Measurements from ENCODE around the gene VRK1.

VRK1 gene

DNA sequence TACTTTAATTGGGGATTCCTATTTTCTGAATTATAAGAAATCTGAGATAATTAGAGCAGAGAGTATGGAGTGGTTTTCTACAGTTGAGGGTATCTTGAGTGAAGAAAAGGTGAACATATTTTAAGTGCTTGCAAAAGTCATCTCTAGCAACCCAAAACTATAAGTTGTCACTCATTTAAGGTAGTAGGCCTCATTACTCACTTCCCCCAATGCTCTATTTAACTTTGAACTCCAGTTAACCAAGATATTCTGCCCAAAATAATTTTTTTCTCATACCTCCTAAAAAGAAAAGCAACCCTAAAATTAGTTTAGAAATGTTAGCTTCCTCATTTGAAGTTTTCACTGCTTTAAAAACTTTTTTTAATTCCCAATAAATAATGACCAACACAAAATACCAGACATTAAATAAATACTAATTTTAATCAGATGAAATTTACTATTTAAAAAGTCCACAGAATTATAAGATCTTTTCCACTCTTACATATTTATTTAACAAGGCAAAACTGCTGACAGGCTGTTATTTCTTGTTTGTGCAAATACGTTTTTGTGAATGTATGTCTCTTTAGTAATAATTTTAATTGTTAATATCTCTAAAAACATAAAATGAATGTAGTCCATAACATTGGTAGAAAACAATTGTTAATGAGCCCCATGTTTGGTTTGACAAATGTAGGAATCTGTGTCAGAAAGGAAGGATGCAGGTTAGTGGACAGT lies 47.8 kb downstream of the VRK1 start:
- H3K4me3 ChIP-seq (ENCODE audit: low read depth, low read length), result no peak overlapping the region
- no peak for TF ChIP-seq MYC (IDR thresholded peaks at IDR 0.05; ENCODE audit: low read depth, low read length)
- TF ChIP-seq POLR2A (IDR thresholded peaks at IDR 0.05; ENCODE audit: extremely low read depth, insufficient read length), result no peak
- TF ChIP-seq, protein P1, sequence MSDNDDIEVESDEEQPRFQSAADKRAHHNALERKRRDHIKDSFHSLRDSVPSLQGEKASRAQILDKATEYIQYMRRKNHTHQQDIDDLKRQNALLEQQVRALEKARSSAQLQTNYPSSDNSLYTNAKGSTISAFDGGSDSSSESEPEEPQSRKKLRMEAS (IDR thresholded peaks at IDR 0.05; ENCODE audit: low read depth, low read length), result no peak
- TF ChIP-seq, protein P2, sequence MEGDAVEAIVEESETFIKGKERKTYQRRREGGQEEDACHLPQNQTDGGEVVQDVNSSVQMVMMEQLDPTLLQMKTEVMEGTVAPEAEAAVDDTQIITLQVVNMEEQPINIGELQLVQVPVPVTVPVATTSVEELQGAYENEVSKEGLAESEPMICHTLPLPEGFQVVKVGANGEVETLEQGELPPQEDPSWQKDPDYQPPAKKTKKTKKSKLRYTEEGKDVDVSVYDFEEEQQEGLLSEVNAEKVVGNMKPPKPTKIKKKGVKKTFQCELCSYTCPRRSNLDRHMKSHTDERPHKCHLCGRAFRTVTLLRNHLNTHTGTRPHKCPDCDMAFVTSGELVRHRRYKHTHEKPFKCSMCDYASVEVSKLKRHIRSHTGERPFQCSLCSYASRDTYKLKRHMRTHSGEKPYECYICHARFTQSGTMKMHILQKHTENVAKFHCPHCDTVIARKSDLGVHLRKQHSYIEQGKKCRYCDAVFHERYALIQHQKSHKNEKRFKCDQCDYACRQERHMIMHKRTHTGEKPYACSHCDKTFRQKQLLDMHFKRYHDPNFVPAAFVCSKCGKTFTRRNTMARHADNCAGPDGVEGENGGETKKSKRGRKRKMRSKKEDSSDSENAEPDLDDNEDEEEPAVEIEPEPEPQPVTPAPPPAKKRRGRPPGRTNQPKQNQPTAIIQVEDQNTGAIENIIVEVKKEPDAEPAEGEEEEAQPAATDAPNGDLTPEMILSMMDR (IDR thresholded peaks at IDR 0.05; ENCODE audit: low read depth, low read length), result no peak

DNA sequence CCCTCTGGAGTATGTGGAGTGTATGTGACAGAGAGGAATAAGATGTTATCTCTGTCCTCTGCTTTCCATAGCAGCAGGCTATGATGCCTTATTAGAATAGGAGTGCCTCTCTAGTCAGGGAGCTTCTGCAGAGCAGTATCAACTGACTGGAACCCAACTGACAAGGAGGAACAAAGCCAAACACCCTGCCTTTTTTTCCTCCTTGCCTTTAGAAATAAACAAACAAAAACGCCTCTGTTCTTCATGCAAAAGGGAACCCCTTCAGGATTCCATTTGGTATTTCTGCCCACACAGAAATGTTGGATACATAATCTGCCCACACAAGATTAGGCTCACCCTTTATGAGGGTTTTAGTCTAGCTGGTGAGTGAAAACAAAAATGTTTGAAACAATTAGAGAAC lies 50.3 kb downstream of the VRK1 start:
- DNase-seq (ENCODE audit: low read depth), result no peak

More for the DNA sequence above, 47.8 kb downstream of the VRK1 start:
- DNase-seq (ENCODE audit: low read depth), result no peak

DNA sequence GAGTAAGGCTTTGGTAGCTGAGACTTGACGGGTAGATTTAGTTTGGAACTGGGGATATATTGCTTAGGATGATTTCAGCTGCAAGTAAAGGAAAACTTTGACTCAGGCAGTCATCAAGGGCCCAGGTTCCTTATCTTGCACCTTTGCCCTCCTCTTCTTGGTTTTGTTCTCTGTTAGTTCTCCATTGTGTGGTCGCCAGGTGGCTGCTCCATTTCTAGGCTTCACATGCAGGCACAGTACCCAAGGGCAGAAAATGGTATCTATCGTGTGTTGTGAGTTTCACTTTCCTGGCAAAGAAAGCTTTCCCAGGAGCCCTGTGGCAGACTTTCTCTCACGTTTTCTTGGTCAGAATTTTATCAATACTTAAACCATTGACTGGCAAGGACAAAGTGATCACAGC lies 50.8 kb downstream of the VRK1 start:
- no peak for DNase-seq (ENCODE audit: low read depth)
- TF ChIP-seq, protein P2 (IDR thresholded peaks at IDR 0.05; ENCODE audit: low read depth, low read length), result no peak
- TF ChIP-seq MYC (IDR thresholded peaks at IDR 0.05; ENCODE audit: low read depth, low read length) (no peak), POLR2A (IDR thresholded peaks at IDR 0.05; ENCODE audit: extremely low read depth, insufficient read length) (no peak)
- TF ChIP-seq, protein P1 (IDR thresholded peaks at IDR 0.05; ENCODE audit: low read depth, low read length), result no peak
- H3K4me3 ChIP-seq (ENCODE audit: low read depth, low read length), result no peak overlapping the region

More for the DNA sequence above, 50.3 kb downstream of the VRK1 start:
- no peak overlapping the region for H3K4me3 ChIP-seq (ENCODE audit: low read depth, low read length)
- TF ChIP-seq, protein P2 (IDR thresholded peaks at IDR 0.05; ENCODE audit: low read depth, low read length), result no peak
- no peak for TF ChIP-seq POLR2A (IDR thresholded peaks at IDR 0.05; ENCODE audit: extremely low read depth, insufficient read length)
- TF ChIP-seq, protein P1 (IDR thresholded peaks at IDR 0.05; ENCODE audit: low read depth, low read length), result no peak
- TF ChIP-seq MYC (IDR thresholded peaks at IDR 0.05; ENCODE audit: low read depth, low read length), result no peak

- H3K4me3 ChIP-seq (ENCODE audit: low read depth, low read length), result no peak overlapping the region
- TF ChIP-seq POLR2A (IDR thresholded peaks at IDR 0.05; ENCODE audit: extremely low read depth, insufficient read length) (no peak), MYC (IDR thresholded peaks at IDR 0.05; ENCODE audit: low read depth, low read length) (no peak)
- TF ChIP-seq, protein P1 (IDR thresholded peaks at IDR 0.05; ENCODE audit: low read depth, low read length), result no peak
- no peak for DNase-seq (ENCODE audit: low read depth)
Measured at GRCh38 chr14:96849733-96850132, 52.6 kb downstream of the VRK1 start.

DNA sequence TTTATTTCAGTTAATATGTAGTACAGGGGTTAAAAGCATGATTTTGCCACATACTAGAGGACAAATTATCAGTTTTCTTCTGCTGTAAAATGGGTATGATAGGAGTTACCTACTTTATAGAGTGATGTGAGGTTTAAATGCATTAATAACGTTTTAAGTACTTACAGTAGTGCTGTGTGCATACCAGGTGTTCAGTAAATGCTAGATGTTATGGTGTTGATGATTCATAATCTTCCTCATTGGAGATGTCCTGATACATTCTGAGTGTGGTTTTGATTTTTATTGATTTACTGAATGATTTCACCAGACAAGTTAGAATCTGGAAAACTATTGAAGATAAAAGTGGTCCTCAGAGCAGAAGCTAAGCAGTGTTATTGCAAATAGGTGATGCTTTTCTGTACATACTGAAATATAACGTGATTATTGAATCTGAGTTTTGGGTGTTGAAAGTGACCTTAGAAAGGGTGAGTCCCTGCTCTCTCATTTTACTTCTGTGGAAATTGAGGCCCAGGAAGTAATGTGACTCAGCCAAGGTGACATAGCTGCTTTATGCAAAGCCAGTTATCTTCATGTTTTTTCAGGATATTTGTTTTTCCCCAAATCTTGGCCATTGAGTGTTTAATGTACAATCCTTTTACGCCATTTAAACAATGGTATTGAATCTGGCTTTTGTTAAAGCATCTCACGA lies 54.7 kb downstream of the VRK1 start:
- no peak overlapping the region for H3K4me3 ChIP-seq (ENCODE audit: low read depth, low read length)
- DNase-seq (ENCODE audit: low read depth), result no peak
- TF ChIP-seq POLR2A (IDR thresholded peaks at IDR 0.05; ENCODE audit: extremely low read depth, insufficient read length) (no peak), MYC (IDR thresholded peaks at IDR 0.05; ENCODE audit: low read depth, low read length) (no peak)
- TF ChIP-seq, protein P1 (IDR thresholded peaks at IDR 0.05; ENCODE audit: low read depth, low read length), result no peak
- TF ChIP-seq, protein P2 (IDR thresholded peaks at IDR 0.05; ENCODE audit: low read depth, low read length), result no peak
